Natural killer cell treated with Interleukin-12 subunit alpha and Interleukin-12 subunit beta and Interleukin-15 and Interleukin-18, amount 100 ng/mL, for 72 hours (primary cell): Measurements from ENCODE around the gene PPFIA1. TPM values are rescaled to one million over a fixed set of nuclear protein-coding genes. Genes with fewer than 3 reads are reported as not detected.

Experiments used
- ATAC-seq, 2 donors: fragments of 150-1000 bp; cut with Tn5 transposase in 1 of 2; sonication (Bioruptor Pico), chemical (Tn5 transposase) in 1 of 2; 2 replicates each; pipeline ENCODE4 v1.10.0; 2021
- DNase-seq: peaks from one replicate; pipeline ENCODE4 v3.0.0; 2022; ENCODE audit warnings: low spot score
- H3K27ac Mint-ChIP-seq, 2 donors: 1 replicate in 1 of 2; 2 replicates in 1 of 2; pipeline ENCODE4 v1.8.0; 2022; ENCODE audit warnings: mixed read lengths in 2 of 2, mild to moderate bottlenecking in 1 of 2, moderate library complexity in 1 of 2
- H3K27me3 Mint-ChIP-seq, 2 donors: 1 replicate in 1 of 2; 2 replicates in 1 of 2; pipeline ENCODE4 v1.8.0; 2022; ENCODE audit warnings: mixed read lengths in 2 of 2
- H3K36me3 Mint-ChIP-seq: one replicate; pipeline ENCODE4 v1.8.0; 2022; ENCODE audit warnings: mixed read lengths
- H3K4me1 Mint-ChIP-seq, 2 donors: 1 replicate in 1 of 2; 2 replicates in 1 of 2; pipeline ENCODE4 v1.8.0; 2022; ENCODE audit warnings: low read depth in 2 of 2, mixed read lengths in 2 of 2, mild to moderate bottlenecking in 1 of 2
- H3K4me3 Mint-ChIP-seq: one replicate; pipeline ENCODE4 v1.8.0; 2022; ENCODE audit warnings: mixed read lengths
- H3K9me3 Mint-ChIP-seq: 2 replicates; pipeline ENCODE4 v1.8.0; 2022; ENCODE audit warnings: mixed read lengths
- total RNA-seq, 2 donors: library from RNA; stranded (reverse); gene quantifications; one replicate each; pipeline ENCODE4 v1.2.3, GENCODE V29; 2022

PPFIA1 gene
- total RNA-seq, 2 donors from 2014 or later = 43.4 to 60.0 TPM

GRCh38 chr11:70265341-70265740, 5.1 kb upstream of the PPFIA1 start:
- DNase-seq (no peak), ATAC-seq (no peak)
- Mint-ChIP-seq H3K27me3 (peaks cover 9 to 20% of the 10 kb centered on the region in 2 donors), H3K27ac (no peak overlapping the region), H3K4me1 (peaks cover 5% of the 10 kb centered on the region in 2 donors), H3K36me3 (no peaks in the 10 kb centered on the region), H3K9me3 (no peaks in the 10 kb centered on the region), H3K4me3 (no peak overlapping the region)

GRCh38 chr11:70267405-70267950, 3.0 kb upstream of the PPFIA1 start:
- Mint-ChIP-seq H3K9me3 (no peaks in the 10 kb centered on the region), H3K27me3 (peaks cover 9 to 17% of the 10 kb centered on the region in 2 donors), H3K4me1 (peaks cover 12 to 17% of the 10 kb centered on the region in 2 donors), H3K36me3 (no peaks in the 10 kb centered on the region), H3K4me3 (no peak overlapping the region), H3K27ac (no peak overlapping the region)
- DNase-seq = no peak
- no peak for ATAC-seq

- no peak for ATAC-seq
- no peak overlapping the region for H3K27ac Mint-ChIP-seq
- peaks cover 9 to 15% of the 10 kb centered on the region in 2 donors for H3K27me3 Mint-ChIP-seq
- peaks cover 17 to 18% of the 10 kb centered on the region in 2 donors for H3K4me1 Mint-ChIP-seq
- H3K4me3 Mint-ChIP-seq = no peak overlapping the region
- DNase-seq = no peak
- peaks cover 5% of the 10 kb centered on the region for H3K36me3 Mint-ChIP-seq
- H3K9me3 Mint-ChIP-seq = no peaks in the 10 kb centered on the region
Observed at GRCh38 chr11:70268526-70268925, 2.0 kb upstream of the PPFIA1 start.

GRCh38 chr11:70270877-70271648, 573 bp downstream of the PPFIA1 start:
- peaks cover under 1 to 3% of the 10 kb centered on the region in 2 donors for H3K27me3 Mint-ChIP-seq
- H3K36me3 Mint-ChIP-seq = peaks cover 17% of the 10 kb centered on the region
- H3K9me3 Mint-ChIP-seq = no peaks in the 10 kb centered on the region
- ATAC-seq (peak; percentile 59 to 70), DNase-seq (no peak)
- peak overlapping the region; percentile 97 for H3K4me3 Mint-ChIP-seq
- H3K27ac Mint-ChIP-seq = peak overlapping the region; percentile 55 to 92
- H3K4me1 Mint-ChIP-seq = peaks cover 28 to 32% of the 10 kb centered on the region in 2 donors

- Mint-ChIP-seq H3K36me3 (peaks cover 18% of the 10 kb centered on the region), H3K4me3 (peak overlapping the region; percentile 97), H3K27ac (peak overlapping the region; percentile 55 to 92), H3K9me3 (no peaks in the 10 kb centered on the region), H3K27me3 (peaks cover 0 to 3% of the 10 kb centered on the region in 2 donors), H3K4me1 (peaks cover 28 to 33% of the 10 kb centered on the region in 2 donors)
- no peak for DNase-seq
- ATAC-seq = no peak
Observed at GRCh38 chr11:70271649-70271953, 1.1 kb downstream of the PPFIA1 start.

GRCh38 chr11:70272009-70272408, 1.5 kb downstream of the PPFIA1 start:
- Mint-ChIP-seq H3K4me1 (peaks cover 28 to 33% of the 10 kb centered on the region in 2 donors), H3K27me3 (peaks cover 0 to 3% of the 10 kb centered on the region in 2 donors), H3K9me3 (no peaks in the 10 kb centered on the region), H3K36me3 (peaks cover 18% of the 10 kb centered on the region), H3K27ac (peak overlapping the region; percentile 20 to 55), H3K4me3 (peak overlapping the region; percentile 97)
- ATAC-seq (no peak), DNase-seq (no peak)

GRCh38 chr11:70278994-70279393, 8.5 kb downstream of the PPFIA1 start:
- peaks cover 27 to 31% of the 10 kb centered on the region in 2 donors for H3K4me1 Mint-ChIP-seq
- no peaks in the 10 kb centered on the region for H3K27me3 Mint-ChIP-seq
- H3K9me3 Mint-ChIP-seq = no peaks in the 10 kb centered on the region
- no peak for DNase-seq
- peaks cover 25% of the 10 kb centered on the region for H3K36me3 Mint-ChIP-seq
- no peak overlapping the region for H3K4me3 Mint-ChIP-seq
- ATAC-seq = no peak
- no peak overlapping the region for H3K27ac Mint-ChIP-seq

- H3K4me1 Mint-ChIP-seq = peaks cover 11 to 25% of the 10 kb centered on the region in 2 donors
- no peak for DNase-seq
- no peaks in the 10 kb centered on the region for H3K27me3 Mint-ChIP-seq
- H3K9me3 Mint-ChIP-seq = no peaks in the 10 kb centered on the region
- H3K27ac Mint-ChIP-seq = no peak overlapping the region
- no peak overlapping the region for H3K4me3 Mint-ChIP-seq
- H3K36me3 Mint-ChIP-seq = peaks cover 19% of the 10 kb centered on the region
- ATAC-seq = no peak
Observed at GRCh38 chr11:70281156-70281609, 10.7 kb downstream of the PPFIA1 start.

GRCh38 chr11:70282012-70282411, 11.5 kb downstream of the PPFIA1 start:
- DNase-seq = no peak
- Mint-ChIP-seq H3K9me3 (no peaks in the 10 kb centered on the region), H3K27me3 (no peaks in the 10 kb centered on the region), H3K27ac (no peak overlapping the region), H3K4me1 (peaks cover 11 to 25% of the 10 kb centered on the region in 2 donors), H3K36me3 (peaks cover 19% of the 10 kb centered on the region), H3K4me3 (no peak overlapping the region)
- no peak for ATAC-seq

- H3K4me1 Mint-ChIP-seq = peaks cover 7 to 14% of the 10 kb centered on the region in 2 donors
Observed at GRCh38 chr11:70288721-70289120, 18.2 kb downstream of the PPFIA1 start.

GRCh38 chr11:70289582-70289981, 19.1 kb downstream of the PPFIA1 start:
- no peak overlapping the region for H3K27ac Mint-ChIP-seq
- DNase-seq (no peak), ATAC-seq (no peak)
- H3K36me3 Mint-ChIP-seq = peaks cover 2% of the 10 kb centered on the region
- peaks cover 7 to 16% of the 10 kb centered on the region in 2 donors for H3K4me1 Mint-ChIP-seq
- H3K4me3 Mint-ChIP-seq = no peak overlapping the region
- no peaks in the 10 kb centered on the region for H3K9me3 Mint-ChIP-seq
- H3K27me3 Mint-ChIP-seq = no peaks in the 10 kb centered on the region

More at GRCh38 chr11:70288721-70289120, 18.2 kb downstream of the PPFIA1 start:
- Mint-ChIP-seq H3K27ac (no peak overlapping the region), H3K36me3 (peaks cover 6% of the 10 kb centered on the region), H3K4me3 (no peak overlapping the region), H3K27me3 (no peaks in the 10 kb centered on the region), H3K9me3 (no peaks in the 10 kb centered on the region)
- no peak for DNase-seq
- no peak for ATAC-seq

GRCh38 chr11:70290361-70291065, 20.0 kb downstream of the PPFIA1 start:
- DNase-seq (no peak), ATAC-seq (no peak)
- no peaks in the 10 kb centered on the region for H3K9me3 Mint-ChIP-seq
- H3K36me3 Mint-ChIP-seq = no peaks in the 10 kb centered on the region
- no peak overlapping the region for H3K4me3 Mint-ChIP-seq
- no peaks in the 10 kb centered on the region for H3K27me3 Mint-ChIP-seq
- no peak overlapping the region for H3K27ac Mint-ChIP-seq
- peaks cover 7 to 15% of the 10 kb centered on the region in 2 donors for H3K4me1 Mint-ChIP-seq

GRCh38 chr11:70292166-70292565, 21.7 kb downstream of the PPFIA1 start:
- H3K27ac Mint-ChIP-seq = no peak overlapping the region
- H3K36me3 Mint-ChIP-seq = no peaks in the 10 kb centered on the region
- no peak for ATAC-seq

GRCh38 chr11:70292863-70293262, 22.4 kb downstream of the PPFIA1 start:
- DNase-seq (no peak), ATAC-seq (no peak)
- Mint-ChIP-seq H3K36me3 (no peaks in the 10 kb centered on the region), H3K27ac (peak overlapping the region in 1 of 2 donors; percentile 44), H3K27me3 (no peaks in the 10 kb centered on the region), H3K4me3 (no peak overlapping the region), H3K4me1 (peaks cover 7 to 12% of the 10 kb centered on the region in 2 donors), H3K9me3 (no peaks in the 10 kb centered on the region)

More at GRCh38 chr11:70292166-70292565, 21.7 kb downstream of the PPFIA1 start:
- H3K4me3 Mint-ChIP-seq = no peak overlapping the region
- no peaks in the 10 kb centered on the region for H3K27me3 Mint-ChIP-seq
- no peak for DNase-seq
- peaks cover 7 to 13% of the 10 kb centered on the region in 2 donors for H3K4me1 Mint-ChIP-seq
- no peaks in the 10 kb centered on the region for H3K9me3 Mint-ChIP-seq
